HL-60/S4 (cell line): ENCODE results near the gene PCBP3.
"Not testable (repeated sequence)": the region's sequence is repeated elsewhere in the genome, so short reads cannot be mapped to it uniquely, and the experiment has no call there.

Source experiments
- in situ Hi-C: fragments of 300-500 bp; cut with MboI; formaldehyde crosslinking; loops from 2 replicates; pipeline ENCODE4 v1.14.3; 2022; ENCODE audit warnings: low sequenced_read_pairs

PCBP3 gene

GRCh38 chr21:45885930-45886601, 242.5 kb downstream of the PCBP3 start:
- in situ Hi-C loops, result not testable (repeated sequence)

DNA sequence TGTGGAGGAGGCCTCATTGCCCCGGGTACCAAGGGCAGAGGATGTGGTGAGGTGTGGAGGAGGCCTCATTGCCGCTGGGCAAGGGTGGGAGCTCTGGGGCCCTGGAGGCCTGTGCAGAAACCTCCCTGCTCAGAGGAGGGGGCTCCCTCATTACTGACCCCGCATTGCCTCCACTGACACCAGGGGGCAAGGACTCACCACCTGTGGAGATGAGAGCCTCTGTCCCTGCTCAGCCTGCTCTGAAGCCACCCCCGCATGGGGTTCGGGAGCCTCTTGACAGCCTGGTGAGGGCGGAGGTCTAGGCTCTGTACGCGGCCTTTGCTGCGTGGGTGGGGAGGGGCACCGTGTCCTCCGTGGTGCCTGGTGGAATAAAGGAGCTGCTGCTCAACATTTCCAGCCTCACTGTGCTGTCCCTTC, 243.1 kb downstream of the PCBP3 start:
- in situ Hi-C loops, result no loop called here

- in situ Hi-C loops, result no loop called here
Observed at GRCh38 chr21:45887120-45887611, 243.6 kb downstream of the PCBP3 start.

DNA sequence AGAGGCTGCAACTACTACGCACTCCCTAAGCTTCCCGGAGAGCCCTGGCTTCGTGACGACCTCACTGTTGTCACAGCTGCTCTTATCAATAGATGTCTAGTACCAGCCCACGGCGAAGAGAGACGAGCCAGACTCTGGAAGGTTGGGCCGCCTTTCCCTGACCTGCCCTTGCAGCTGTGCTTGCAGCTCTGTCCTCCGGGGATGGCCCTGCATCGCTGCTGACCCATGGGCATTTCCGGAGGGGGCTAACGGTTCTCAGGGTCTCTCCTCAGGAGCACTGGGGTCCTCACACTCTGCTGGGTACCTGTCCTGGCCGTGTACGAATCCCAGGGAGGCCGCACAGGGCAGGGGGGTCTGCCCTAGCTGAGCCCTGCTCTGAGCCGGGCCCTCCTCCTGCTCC, 244.3 kb downstream of the PCBP3 start:
- in situ Hi-C loops, result no loop called here

DNA sequence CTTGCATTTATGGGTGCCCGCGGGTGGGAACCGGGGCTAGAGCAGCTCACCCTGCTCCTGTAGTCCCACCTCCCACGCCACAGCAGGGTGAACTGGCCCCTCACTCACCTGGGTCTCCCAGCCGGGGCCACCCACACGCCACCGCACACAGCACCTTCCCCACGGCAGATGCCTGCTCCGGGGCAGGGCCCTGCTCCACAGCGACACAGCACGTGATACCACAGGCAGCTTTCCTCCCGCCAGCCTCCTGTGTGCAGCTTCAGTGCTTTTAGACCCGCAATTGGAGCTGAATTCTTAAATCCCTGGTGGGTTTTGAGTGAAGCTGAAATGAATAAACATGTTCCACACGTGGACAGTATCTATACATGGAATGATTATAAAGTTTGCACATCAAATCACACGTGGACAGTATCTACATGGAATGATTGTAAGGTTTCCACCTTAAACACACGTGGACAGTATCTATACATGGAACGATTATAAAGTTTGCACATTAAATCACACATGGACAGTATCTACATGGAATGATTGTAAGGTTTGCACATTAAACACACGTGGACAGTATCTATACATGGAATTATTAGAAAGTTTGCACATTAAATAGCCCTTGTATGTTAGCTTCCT, 245.0 kb downstream of the PCBP3 start:
- in situ Hi-C loops, result no loop called here

DNA sequence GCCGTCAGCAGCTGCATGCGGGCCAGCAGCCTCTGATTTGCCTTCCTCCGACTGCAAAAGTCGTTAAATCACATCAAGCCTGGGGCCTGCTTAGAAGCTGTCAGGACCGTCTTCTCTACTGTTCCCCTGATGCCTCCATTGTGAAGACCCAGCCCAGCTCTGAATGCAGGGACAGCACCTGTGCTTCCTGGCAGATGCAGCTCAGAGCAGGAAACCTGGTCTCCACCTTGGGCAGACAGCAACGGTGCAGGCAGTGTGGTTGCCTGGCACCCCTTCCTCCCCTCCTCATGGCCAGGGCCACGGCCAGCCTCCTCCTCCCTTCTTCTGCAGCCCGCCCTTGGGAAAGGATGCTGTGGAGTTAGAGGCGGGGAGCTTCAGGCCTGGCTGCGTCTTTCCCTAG, 245.7 kb downstream of the PCBP3 start:
- in situ Hi-C loops, result no loop called here

GRCh38 chr21:45889961-45890360, 246.4 kb downstream of the PCBP3 start:
- in situ Hi-C loops, result no loop called here

GRCh38 chr21:45891388-45892155, 248.0 kb downstream of the PCBP3 start:
- in situ Hi-C loops, result no loop called here

GRCh38 chr21:45892156-45892915, 248.8 kb downstream of the PCBP3 start:
- in situ Hi-C loops, result no loop called here

- in situ Hi-C loops, result no loop called here
Observed at GRCh38 chr21:45892916-45893739, 249.6 kb downstream of the PCBP3 start.

- in situ Hi-C loops, result no loop called here
Observed at GRCh38 chr21:45893740-45894449, 250.4 kb downstream of the PCBP3 start.

DNA sequence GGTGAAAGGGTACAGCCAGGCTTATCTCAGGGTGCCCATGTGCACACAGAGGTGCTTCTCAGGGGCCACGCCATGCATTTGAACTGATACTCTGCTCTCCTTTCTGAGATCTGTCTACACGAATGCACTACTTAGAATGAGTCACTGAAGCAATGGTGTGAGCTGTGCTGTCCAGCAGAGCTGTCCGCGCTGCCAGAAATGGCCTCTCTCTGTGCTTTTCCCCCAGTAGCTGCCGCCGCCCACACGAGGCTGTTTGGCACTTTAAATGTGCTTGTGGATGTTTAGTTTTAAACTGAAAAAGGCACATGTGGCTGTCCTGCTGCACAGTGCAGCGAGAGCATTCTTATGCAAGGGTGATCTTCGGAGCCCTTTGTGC, 250.9 kb downstream of the PCBP3 start:
- in situ Hi-C loops, result no loop called here

- in situ Hi-C loops, result no loop called here
Observed at GRCh38 chr21:45894906-45895777, 251.6 kb downstream of the PCBP3 start.

- in situ Hi-C loops, result no loop called here
Observed at GRCh38 chr21:45895778-45896370, 252.3 kb downstream of the PCBP3 start.

GRCh38 chr21:45896431-45896830, 252.9 kb downstream of the PCBP3 start:
- in situ Hi-C loops, result not testable (repeated sequence)

GRCh38 chr21:45897191-45898027, 253.9 kb downstream of the PCBP3 start:
- in situ Hi-C loops, result no loop called here

DNA sequence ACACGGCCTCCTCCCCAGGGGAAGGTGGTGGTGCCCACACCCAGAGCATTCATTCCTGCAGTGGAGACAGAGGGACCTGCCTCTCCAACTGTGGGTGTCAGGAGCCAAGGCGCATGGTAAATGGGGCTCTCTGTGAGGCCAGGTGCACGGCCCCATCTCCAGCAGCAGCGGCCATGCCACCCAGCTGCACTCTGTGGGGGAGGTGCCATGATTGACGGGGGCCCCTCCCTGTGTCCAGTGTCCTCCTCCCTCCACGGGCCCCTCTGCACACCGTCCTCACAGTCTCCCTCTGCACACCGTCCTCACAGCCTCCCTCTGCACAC, 254.5 kb downstream of the PCBP3 start:
- in situ Hi-C loops, result no loop called here

DNA sequence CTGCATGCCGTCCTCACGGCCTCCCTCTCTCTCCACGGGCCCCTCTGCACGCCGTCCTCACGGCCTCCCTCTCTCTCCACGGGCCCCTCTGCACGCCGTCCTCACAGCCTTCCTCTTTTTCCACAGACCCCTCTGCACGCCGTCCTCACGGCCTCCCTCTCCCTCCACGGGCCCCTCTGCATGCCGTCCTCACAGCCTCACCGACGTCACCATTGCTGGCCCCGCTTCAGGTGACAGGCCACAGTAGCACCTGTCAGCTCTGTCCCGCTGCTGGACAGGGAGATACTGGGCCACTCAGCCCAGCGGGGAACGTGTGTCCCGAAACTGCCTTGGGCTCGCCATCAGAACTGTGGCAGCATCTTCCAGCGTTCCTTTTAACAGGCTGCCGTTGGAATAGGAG, 255.3 kb downstream of the PCBP3 start:
- in situ Hi-C loops, result no loop called here
